ENCODE results near the gene FGFR2.
A peak's percentile ranks its signal among the peaks of the same experiment; 100 is the strongest.

The FGFR2 gene

GRCh38 chr10:121601458-121601857 lies 3.2 kb upstream of the FGFR2 start:
- DNase-seq (ENCODE audit: low read depth): no peak
- TF ChIP-seq CTCF (IDR thresholded peaks at IDR 0.05; ENCODE audit: control insufficient read depth, extremely low read depth, insufficient read depth): no peak
- no peak overlapping the region for H3K4me3 ChIP-seq (ENCODE audit: low read depth, low read length)

- TF ChIP-seq CTCF (IDR thresholded peaks at IDR 0.05; ENCODE audit: control insufficient read depth, extremely low read depth, insufficient read depth): no peak
- H3K4me3 ChIP-seq (ENCODE audit: low read depth, low read length): no peak overlapping the region
- DNase-seq (ENCODE audit: low read depth): no peak
Observed at GRCh38 chr10:121600611-121601010, 2.4 kb upstream of the FGFR2 start.

- no peak overlapping the region for H3K4me3 ChIP-seq (ENCODE audit: low read depth, low read length)
- no peak for TF ChIP-seq CTCF (IDR thresholded peaks at IDR 0.05; ENCODE audit: control insufficient read depth, extremely low read depth, insufficient read depth)
- no peak for DNase-seq (ENCODE audit: low read depth)
Observed at GRCh38 chr10:121599947-121600346, 1.7 kb upstream of the FGFR2 start.

- H3K4me3 ChIP-seq (ENCODE audit: low read depth, low read length): peak overlapping the region; percentile 46
- DNase-seq (ENCODE audit: low read depth): no peak
- TF ChIP-seq CTCF (IDR thresholded peaks at IDR 0.05; ENCODE audit: control insufficient read depth, extremely low read depth, insufficient read depth): no peak
Observed at GRCh38 chr10:121597504-121598262, 561 bp downstream of the FGFR2 start.

GRCh38 chr10:121596689-121597503 lies 1.3 kb downstream of the FGFR2 start:
- no peak for DNase-seq (ENCODE audit: low read depth)
- H3K4me3 ChIP-seq (ENCODE audit: low read depth, low read length): no peak overlapping the region
- no peak for TF ChIP-seq CTCF (IDR thresholded peaks at IDR 0.05; ENCODE audit: control insufficient read depth, extremely low read depth, insufficient read depth)

GRCh38 chr10:121595806-121596688 lies 2.2 kb downstream of the FGFR2 start:
- TF ChIP-seq CTCF (IDR thresholded peaks at IDR 0.05; ENCODE audit: control insufficient read depth, extremely low read depth, insufficient read depth): no peak
- DNase-seq (ENCODE audit: low read depth): no peak
- H3K4me3 ChIP-seq (ENCODE audit: low read depth, low read length): no peak overlapping the region
